Smooth muscle cell (in vitro differentiated cells): ENCODE results near the gene NPAS3. TPM values are rescaled to one million over a fixed set of nuclear protein-coding genes. Genes with fewer than 3 reads are reported as not detected.

ENCODE experiments used
- DNase-seq: peaks from one replicate; lab custom pipeline; 2025; ENCODE audit not compliant: unreplicated experiment; lab: John Stamatoyannopoulos, UW
- H2AFZ ChIP-seq: fragments of 200-600 bp; sonication (generic); 2 replicates; pipeline ENCODE4 v1.6.0; 2016; ENCODE audit warnings: antibody characterized with exemption, low read depth, mild to moderate bottlenecking
- H3F3A ChIP-seq: fragments of 200-600 bp; sonication (generic); 2 replicates; pipeline ENCODE4 v1.6.0; 2017; ENCODE audit warnings: antibody characterized with exemption, low read depth
- H3K27ac ChIP-seq: fragments of 200-600 bp; sonication (generic); 2 replicates; pipeline ENCODE4 v1.5.1; 2016; ENCODE audit warnings: low read depth, mild to moderate bottlenecking
- H3K27me3 ChIP-seq: fragments of 200-600 bp; sonication (generic); 2 replicates; pipeline ENCODE4 v1.6.1; 2016; ENCODE audit warnings: low read depth, mild to moderate bottlenecking
- H3K36me3 ChIP-seq: fragments of 200-600 bp; sonication (generic); 2 replicates; pipeline ENCODE4 v1.5.1; 2016; ENCODE audit warnings: low read depth
- H3K4me1 ChIP-seq: fragments of 200-600 bp; sonication (generic); 2 replicates; pipeline ENCODE4 v1.5.1; 2016; ENCODE audit warnings: low read depth
- H3K4me2 ChIP-seq: fragments of 200-600 bp; sonication (generic); 2 replicates; pipeline ENCODE4 v1.6.0; 2016; ENCODE audit warnings: mild to moderate bottlenecking
- H3K4me3 ChIP-seq: fragments of 200-600 bp; sonication (generic); 2 replicates; pipeline ENCODE4 v1.5.1; 2016; ENCODE audit warnings: mild to moderate bottlenecking
- H3K79me2 ChIP-seq: fragments of 200-600 bp; sonication (generic); 2 replicates; pipeline ENCODE4 v1.6.0; 2016; ENCODE audit warnings: low read depth, mild to moderate bottlenecking
- H3K9ac ChIP-seq: fragments of 200-600 bp; sonication (generic); 2 replicates; pipeline ENCODE4 v1.6.0; 2016; ENCODE audit warnings: low read depth
- H3K9me3 ChIP-seq: fragments of 200-600 bp; sonication (generic); replicated peaks from 2 replicates; pipeline ENCODE4 v1.5.1; 2016; ENCODE audit warnings: low read depth
- H4K20me1 ChIP-seq: fragments of 200-600 bp; sonication (generic); 2 replicates; pipeline ENCODE4 v1.6.0; 2016; ENCODE audit warnings: low read depth
- CTCF ChIP-seq: fragments of 200-600 bp; sonication (generic); IDR thresholded peaks from 2 replicates; pipeline ENCODE4 v1.5.1; 2017; ENCODE audit warnings: borderline replicate concordance, mild to moderate bottlenecking, antibody characterized with exemption; ENCODE audit not compliant: insufficient read depth, poor library complexity, severe bottlenecking
- WGBS: methylation state at CpG from one replicate; pipeline ENCODE4 v1.1.7; 2016; ENCODE audit warnings: low lambda C conversion rate; 5-methylcytosine and 5-hydroxymethylcytosine counted together
- polyA plus RNA-seq: library from polyadenylated mRNA; unstranded; fragments of >200 nt; fragmentation: Nextera tagmentation; extraction: Ambion mirVana; gene quantifications from 2 replicates; pipeline ENCODE4 v1.2.1, GENCODE V29; 2016
- total RNA-seq: library from RNA; depleted of rRNA; stranded (reverse); fragments of >200 nt; gene quantifications from 2 replicates; pipeline ENCODE4 v1.2.3, GENCODE V29; 2014

NPAS3 gene
- total and polyA plus RNA-seq, 2 experiments from 2014 or later = 0.79 to 2.0 TPM

DNA sequence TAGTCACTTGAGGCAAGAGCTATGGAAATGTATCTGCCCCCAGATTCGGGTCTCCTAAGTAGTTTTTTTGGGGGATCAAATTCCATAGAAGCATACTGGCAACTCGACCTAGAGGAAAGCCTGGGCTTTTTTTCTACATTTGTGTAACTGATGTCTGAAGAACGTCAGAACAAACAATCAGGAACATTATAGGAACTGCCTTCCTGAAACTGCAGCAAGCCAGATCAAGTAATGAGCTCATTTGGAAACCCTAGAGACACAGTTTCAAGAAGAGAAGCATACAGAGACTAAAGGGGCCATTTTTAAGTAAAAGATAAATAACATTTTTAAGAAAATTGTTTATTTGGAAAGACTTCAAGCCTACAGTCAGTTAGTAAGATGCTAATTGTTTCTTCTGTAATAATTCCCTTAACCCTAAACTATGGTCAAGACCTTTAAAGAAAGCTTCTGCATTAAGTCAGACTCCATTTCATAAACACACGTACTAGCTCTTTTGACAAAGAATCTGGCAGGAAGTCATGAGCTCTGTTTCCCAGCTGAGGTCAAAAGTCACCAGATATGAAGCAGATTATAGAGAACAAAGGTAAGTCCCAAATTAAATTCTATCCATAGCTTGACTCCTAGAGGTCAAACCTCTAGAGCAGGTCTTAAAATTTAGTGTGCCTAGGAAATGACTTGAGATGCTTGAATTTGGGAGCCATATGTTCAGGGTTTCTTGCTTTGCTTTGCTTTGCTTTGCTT lies 899.4 kb downstream of the NPAS3 start:
- 67% methylated on average over 4 of the region's 4 CpGs for WGBS
- no peak for DNase-seq
- Histone ChIP-seq H3K79me2 (no peaks in the 10 kb centered on the region), H3K36me3 (no peaks in the 10 kb centered on the region), H3K4me1 (peaks cover 8% of the 10 kb centered on the region), H3K27ac (no peak overlapping the region), H3K4me3 (no peak overlapping the region), H3K9me3 (no peaks in the 10 kb centered on the region), H3K27me3 (no peaks in the 10 kb centered on the region), H3F3A (no peaks in the 10 kb centered on the region), H3K9ac (no peak overlapping the region), H2AFZ (no peak overlapping the region), H3K4me2 (no peak overlapping the region), H4K20me1 (no peaks in the 10 kb centered on the region)
- no peak for TF ChIP-seq CTCF

- Histone ChIP-seq H2AFZ (no peak overlapping the region), H3K4me2 (no peak overlapping the region), H3K27me3 (no peaks in the 10 kb centered on the region), H3K36me3 (no peaks in the 10 kb centered on the region), H3K4me1 (peaks cover 8% of the 10 kb centered on the region), H4K20me1 (no peaks in the 10 kb centered on the region), H3K4me3 (no peak overlapping the region), H3K27ac (no peak overlapping the region), H3K9ac (no peak overlapping the region), H3F3A (no peaks in the 10 kb centered on the region), H3K9me3 (no peaks in the 10 kb centered on the region), H3K79me2 (no peaks in the 10 kb centered on the region)
- DNase-seq = no peak
- 63% methylated on average over 16 of the region's 16 CpGs for WGBS
- TF ChIP-seq CTCF = peak; percentile 86
Measured at GRCh38 chr14:33839193-33840076, 900.8 kb downstream of the NPAS3 start.

DNA sequence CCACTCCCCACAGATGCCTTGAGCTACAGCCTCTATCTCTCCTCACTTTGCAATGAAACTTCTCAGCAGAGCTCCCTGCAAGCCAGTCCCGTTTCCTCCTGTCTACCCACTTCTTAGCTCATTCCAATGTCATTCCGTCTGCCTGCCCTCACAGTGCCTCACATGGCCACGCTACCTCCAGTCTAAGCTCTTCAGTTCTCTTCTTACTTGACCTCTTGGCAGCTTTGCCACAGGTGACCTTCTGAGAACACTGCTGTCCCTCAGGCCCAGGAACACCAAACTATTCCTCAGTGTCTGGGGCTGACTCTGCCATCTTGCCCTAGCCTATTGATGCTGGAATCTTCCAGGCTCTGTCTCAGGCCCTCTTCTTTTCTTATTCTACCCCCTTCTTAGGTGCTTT lies 902.1 kb downstream of the NPAS3 start:
- WGBS = 69% methylated on average over 3 of the region's 3 CpGs

More for the DNA sequence above, 902.1 kb downstream of the NPAS3 start:
- peak overlapping the region; percentile 19 for H2AFZ ChIP-seq
- H3K4me1 ChIP-seq = peaks cover 8% of the 10 kb centered on the region
- H3K36me3 ChIP-seq = no peaks in the 10 kb centered on the region
- H3K9me3 ChIP-seq = no peaks in the 10 kb centered on the region
- DNase-seq = no peak
- H4K20me1 ChIP-seq = no peaks in the 10 kb centered on the region
- no peak overlapping the region for H3K4me3 ChIP-seq
- H3K79me2 ChIP-seq = no peaks in the 10 kb centered on the region
- no peaks in the 10 kb centered on the region for H3F3A ChIP-seq
- no peak overlapping the region for H3K4me2 ChIP-seq
- no peak overlapping the region for H3K9ac ChIP-seq
- no peak overlapping the region for H3K27ac ChIP-seq
- H3K27me3 ChIP-seq = no peaks in the 10 kb centered on the region
- no peak for TF ChIP-seq CTCF
